Hippocampal formation (tissue), 2 donors: ENCODE data around the gene ZFPM1.
"Not testable (repeated sequence)": the region's sequence is repeated elsewhere in the genome, so short reads cannot be mapped to it uniquely, and the experiment has no call there.

ENCODE experiments used
- DNase-seq, 2 donors: peaks; one replicate each; lab custom pipeline; 2025; lab: John Stamatoyannopoulos, UW

ZFPM1 gene

GRCh38 chr16:88511906-88512305, 58.8 kb downstream of the ZFPM1 start:
- no peak for DNase-seq

- DNase-seq: no peak
These were observed 59.9 kb downstream of the ZFPM1 start for GRCh38 chr16:88512728-88513696.

- no peak for DNase-seq
These were observed 61.0 kb downstream of the ZFPM1 start for GRCh38 chr16:88514070-88514469.

- peak in 1 of 2 donors; percentile 13 for DNase-seq
These were observed 61.6 kb downstream of the ZFPM1 start for GRCh38 chr16:88514526-88515232.

GRCh38 chr16:88515371-88515770, 62.3 kb downstream of the ZFPM1 start:
- DNase-seq: no peak

- DNase-seq: no peak
These were observed 63.0 kb downstream of the ZFPM1 start for GRCh38 chr16:88515925-88516594.

GRCh38 chr16:88516601-88517061, 63.6 kb downstream of the ZFPM1 start:
- DNase-seq: no peak

GRCh38 chr16:88517208-88517774, 64.2 kb downstream of the ZFPM1 start:
- not testable (repeated sequence) for DNase-seq

GRCh38 chr16:88518411-88519111, 65.5 kb downstream of the ZFPM1 start:
- not testable (repeated sequence) for DNase-seq

GRCh38 chr16:88519240-88519639, 66.2 kb downstream of the ZFPM1 start:
- no peak for DNase-seq

- no peak for DNase-seq
These were observed 67.0 kb downstream of the ZFPM1 start for GRCh38 chr16:88519938-88520653.

- no peak for DNase-seq
These were observed 68.6 kb downstream of the ZFPM1 start for GRCh38 chr16:88521674-88522073.

GRCh38 chr16:88522276-88522949, 69.3 kb downstream of the ZFPM1 start:
- DNase-seq: no peak

- no peak for DNase-seq
These were observed 70.5 kb downstream of the ZFPM1 start for GRCh38 chr16:88523309-88524161.

GRCh38 chr16:88524274-88524972, 71.3 kb downstream of the ZFPM1 start:
- DNase-seq: no peak

- no peak for DNase-seq
These were observed 72.0 kb downstream of the ZFPM1 start for GRCh38 chr16:88524973-88525662.

- DNase-seq: no peak
These were observed 72.5 kb downstream of the ZFPM1 start for GRCh38 chr16:88525663-88525990.
